Measurements from ENCODE around the gene CIDEC.
A peak's percentile ranks its signal among the peaks of the same experiment; 100 is the strongest.
"Not testable (repeated sequence)": the region's sequence is repeated elsewhere in the genome, so short reads cannot be mapped to it uniquely, and the experiment has no call there.

CIDEC gene

DNA sequence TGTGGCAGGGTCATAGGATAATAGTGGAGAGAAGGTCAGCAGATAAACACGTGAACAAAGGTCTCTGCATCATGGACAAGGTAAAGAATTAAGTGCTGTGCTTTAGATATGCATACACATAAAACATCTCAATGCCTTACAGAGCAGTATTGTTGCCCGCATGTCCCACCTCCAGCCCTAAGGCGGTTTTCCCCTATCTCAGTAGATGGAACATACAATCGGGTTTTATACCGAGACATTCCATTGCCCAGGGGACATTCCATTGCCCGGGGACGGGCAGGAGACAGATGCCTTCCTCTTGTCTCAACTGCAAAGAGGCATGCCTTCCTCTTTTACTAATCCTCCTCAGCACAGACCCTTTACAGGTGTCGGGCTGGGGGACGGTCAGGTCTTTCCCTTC is 32.2 kb downstream of the CIDEC start:
- H3K27me3 ChIP-seq (ENCODE audit: control insufficient read depth, insufficient read depth, low read length); H3K36me3 ChIP-seq (ENCODE audit: control insufficient read depth, insufficient read depth, low read length); H3K4me3 ChIP-seq (ENCODE audit: low read length); H3K9ac ChIP-seq (ENCODE audit: low read length); H3K27ac ChIP-seq (ENCODE audit: low read depth, low read length); H3K4me1 ChIP-seq (ENCODE audit: control insufficient read depth, insufficient read depth, low read length): not testable (repeated sequence)

DNA sequence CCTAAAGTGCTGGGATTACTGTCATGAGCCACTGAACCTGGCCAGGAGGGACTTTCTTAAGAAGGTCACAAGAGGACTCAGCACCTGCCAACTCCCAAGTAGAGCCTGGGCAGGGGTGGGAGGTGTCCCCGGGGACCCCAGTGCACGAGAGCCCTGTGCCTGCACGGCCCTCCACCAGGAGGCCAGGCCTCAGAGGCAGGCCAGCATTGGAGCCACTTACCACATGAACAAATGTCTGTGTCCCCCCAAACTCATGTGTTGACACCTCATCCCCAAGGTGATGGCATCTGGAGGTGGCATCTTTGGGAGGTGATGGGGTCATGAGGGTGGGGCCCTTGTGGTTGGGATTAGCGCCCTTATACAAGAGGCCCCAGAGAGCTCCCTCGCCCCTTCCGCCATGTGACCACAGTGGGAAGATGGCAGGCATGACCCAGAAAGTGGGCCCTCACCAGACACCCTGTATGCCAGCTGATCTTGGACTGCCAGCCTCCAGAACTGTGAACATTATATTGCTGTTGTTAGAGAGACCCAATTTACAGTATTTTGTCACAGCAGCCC is 33.0 kb downstream of the CIDEC start:
- Histone ChIP-seq H3K4me1 (ENCODE audit: control insufficient read depth, insufficient read depth, low read length) (peaks cover 7% of the 10 kb centered on the region), H3K27me3 (ENCODE audit: control insufficient read depth, insufficient read depth, low read length) (no peaks in the 10 kb centered on the region), H3K9ac (ENCODE audit: low read length) (no peak overlapping the region)

DNA sequence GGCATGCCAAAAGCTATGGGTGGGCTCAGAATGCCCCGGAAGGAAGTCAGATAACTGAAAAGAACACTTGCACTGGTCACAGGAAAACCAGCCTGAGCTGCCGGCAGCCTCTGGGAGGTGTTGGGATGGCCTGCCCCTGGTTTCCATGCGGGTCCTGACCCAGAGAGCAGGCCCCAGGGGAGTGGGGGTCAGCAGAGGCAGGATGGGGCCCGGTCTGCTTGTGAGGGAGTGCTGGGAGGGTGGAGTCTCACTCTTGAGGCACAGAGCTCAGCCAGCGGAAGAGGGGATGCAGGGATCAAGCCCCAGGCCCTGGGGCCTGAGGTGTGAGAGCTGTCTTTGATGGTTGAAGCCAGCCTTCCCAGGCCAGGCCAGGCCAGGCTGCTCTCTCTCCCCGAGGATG is 33.8 kb downstream of the CIDEC start:
- Histone ChIP-seq H3K27me3 (ENCODE audit: control insufficient read depth, insufficient read depth, low read length) (no peaks in the 10 kb centered on the region), H3K4me1 (ENCODE audit: control insufficient read depth, insufficient read depth, low read length) (peaks cover 7% of the 10 kb centered on the region), H3K9ac (ENCODE audit: low read length) (no peak overlapping the region), H3K4me3 (ENCODE audit: low read length) (no peak overlapping the region), H3K36me3 (ENCODE audit: control insufficient read depth, insufficient read depth, low read length) (no peaks in the 10 kb centered on the region), H3K27ac (ENCODE audit: low read depth, low read length) (no peak overlapping the region)

More for the DNA sequence above, 33.0 kb downstream of the CIDEC start:
- no peak overlapping the region for H3K4me3 ChIP-seq (ENCODE audit: low read length)
- H3K36me3 ChIP-seq (ENCODE audit: control insufficient read depth, insufficient read depth, low read length), result no peaks in the 10 kb centered on the region
- no peak overlapping the region for H3K27ac ChIP-seq (ENCODE audit: low read depth, low read length)

DNA sequence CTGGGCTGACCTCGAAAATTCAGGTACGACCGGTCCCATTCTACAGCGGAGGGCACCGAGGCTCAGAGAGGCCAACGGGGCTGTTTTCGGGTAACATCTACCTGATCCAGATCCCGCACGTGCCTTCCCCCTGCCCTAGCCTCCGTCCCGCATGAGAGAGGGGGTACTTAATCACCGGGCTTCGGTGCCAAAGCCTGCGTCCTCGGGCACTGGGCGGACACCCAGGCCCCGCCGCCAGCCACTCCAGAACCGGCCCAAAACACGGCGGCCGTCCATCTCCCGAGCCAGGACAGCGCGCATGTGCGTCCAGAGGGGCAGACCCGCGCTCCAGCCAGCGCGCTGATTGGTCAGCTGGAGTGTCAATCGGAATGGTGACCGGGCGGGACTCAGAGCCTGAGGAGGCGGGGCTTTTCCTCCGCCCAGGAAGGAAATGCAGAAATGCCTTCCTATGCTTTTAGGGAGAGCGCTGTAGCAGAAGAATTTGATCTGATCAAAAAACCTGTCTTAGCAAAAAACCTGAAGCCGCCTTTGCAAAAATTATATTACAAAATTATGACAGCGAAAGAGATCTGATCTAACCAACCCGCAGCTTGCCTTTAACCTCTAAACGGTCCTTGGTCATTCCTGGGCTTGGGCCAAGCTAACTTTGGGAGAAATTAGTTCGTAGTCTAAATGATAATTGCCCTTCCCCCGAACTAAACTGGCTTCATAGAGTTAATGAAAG is 36.2 kb downstream of the CIDEC start, which contains the start of gene RPUSD3:
TSS of gene RPUSD3 (minus strand) at position 294 of the 724 bp plus-strand sequence. CDS start at position 276, 18 bp downstream.
- H3K4me1 ChIP-seq (ENCODE audit: control insufficient read depth, insufficient read depth, low read length), result peaks cover 7% of the 10 kb centered on the region

DNA sequence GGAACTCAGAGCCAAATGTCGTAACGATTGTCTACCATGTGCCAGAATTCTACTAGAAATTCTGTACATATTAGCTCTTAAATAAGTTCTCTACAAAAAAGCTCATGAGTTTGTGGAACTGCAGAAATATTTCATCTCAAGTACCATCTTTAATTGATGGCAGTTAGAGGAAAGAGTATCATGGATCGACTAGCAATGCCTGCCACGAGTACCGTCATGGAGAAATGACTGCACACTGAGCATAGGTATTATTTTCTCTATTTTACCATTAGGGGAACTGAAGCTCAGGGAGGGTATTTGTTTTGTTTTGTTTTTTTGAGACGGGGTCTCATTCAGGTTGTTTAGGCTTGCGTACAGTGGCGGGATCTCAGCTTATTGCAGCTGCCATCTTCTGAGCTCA is 39.0 kb downstream of the CIDEC start:
- no peak overlapping the region for H3K9ac ChIP-seq (ENCODE audit: low read length)
- peaks cover 14% of the 10 kb centered on the region for H3K36me3 ChIP-seq (ENCODE audit: control insufficient read depth, insufficient read depth, low read length)

More for the DNA sequence above, 36.2 kb downstream of the CIDEC start, which contains the start of gene RPUSD3:
- Histone ChIP-seq H3K27me3 (ENCODE audit: control insufficient read depth, insufficient read depth, low read length) (no peaks in the 10 kb centered on the region), H3K9ac (ENCODE audit: low read length) (peak within 1 kb of the TSS; percentile 50), H3K27ac (ENCODE audit: low read depth, low read length) (peak within 1 kb of the TSS; percentile 80), H3K36me3 (ENCODE audit: control insufficient read depth, insufficient read depth, low read length) (peaks cover 9% of the 10 kb centered on the region), H3K4me3 (ENCODE audit: low read length) (peak within 1 kb of the TSS; percentile 95)

DNA sequence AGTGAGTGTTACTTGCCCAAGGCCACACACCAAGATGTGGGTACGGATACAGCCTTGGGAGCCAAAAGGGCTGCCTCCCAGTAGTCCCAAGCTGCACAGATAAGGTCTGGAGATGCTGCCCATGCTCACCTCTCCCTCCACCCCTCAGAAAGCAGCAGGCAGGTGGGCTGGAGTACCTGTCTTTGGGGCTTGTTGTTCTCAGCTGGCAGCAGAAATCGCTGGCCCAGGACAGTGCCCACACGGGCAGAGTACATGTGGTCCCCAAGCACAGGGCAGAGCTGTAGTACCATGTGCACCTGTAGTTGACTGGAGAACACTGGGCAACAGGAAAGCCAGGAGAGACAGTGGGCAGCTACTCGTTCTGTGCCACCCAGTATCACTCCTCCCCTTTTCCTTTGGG is 41.2 kb downstream of the CIDEC start:
- Histone ChIP-seq H3K9ac (ENCODE audit: low read length) (no peak overlapping the region), H3K27ac (ENCODE audit: low read depth, low read length) (no peak overlapping the region), H3K36me3 (ENCODE audit: control insufficient read depth, insufficient read depth, low read length) (peaks cover 23% of the 10 kb centered on the region), H3K4me1 (ENCODE audit: control insufficient read depth, insufficient read depth, low read length) (peaks cover 4% of the 10 kb centered on the region), H3K4me3 (ENCODE audit: low read length) (no peak overlapping the region), H3K27me3 (ENCODE audit: control insufficient read depth, insufficient read depth, low read length) (no peaks in the 10 kb centered on the region)

More for the DNA sequence above, 39.0 kb downstream of the CIDEC start:
- Histone ChIP-seq H3K27ac (ENCODE audit: low read depth, low read length) (no peak overlapping the region), H3K4me3 (ENCODE audit: low read length) (no peak overlapping the region), H3K27me3 (ENCODE audit: control insufficient read depth, insufficient read depth, low read length) (no peaks in the 10 kb centered on the region), H3K4me1 (ENCODE audit: control insufficient read depth, insufficient read depth, low read length) (peaks cover 7% of the 10 kb centered on the region)

DNA sequence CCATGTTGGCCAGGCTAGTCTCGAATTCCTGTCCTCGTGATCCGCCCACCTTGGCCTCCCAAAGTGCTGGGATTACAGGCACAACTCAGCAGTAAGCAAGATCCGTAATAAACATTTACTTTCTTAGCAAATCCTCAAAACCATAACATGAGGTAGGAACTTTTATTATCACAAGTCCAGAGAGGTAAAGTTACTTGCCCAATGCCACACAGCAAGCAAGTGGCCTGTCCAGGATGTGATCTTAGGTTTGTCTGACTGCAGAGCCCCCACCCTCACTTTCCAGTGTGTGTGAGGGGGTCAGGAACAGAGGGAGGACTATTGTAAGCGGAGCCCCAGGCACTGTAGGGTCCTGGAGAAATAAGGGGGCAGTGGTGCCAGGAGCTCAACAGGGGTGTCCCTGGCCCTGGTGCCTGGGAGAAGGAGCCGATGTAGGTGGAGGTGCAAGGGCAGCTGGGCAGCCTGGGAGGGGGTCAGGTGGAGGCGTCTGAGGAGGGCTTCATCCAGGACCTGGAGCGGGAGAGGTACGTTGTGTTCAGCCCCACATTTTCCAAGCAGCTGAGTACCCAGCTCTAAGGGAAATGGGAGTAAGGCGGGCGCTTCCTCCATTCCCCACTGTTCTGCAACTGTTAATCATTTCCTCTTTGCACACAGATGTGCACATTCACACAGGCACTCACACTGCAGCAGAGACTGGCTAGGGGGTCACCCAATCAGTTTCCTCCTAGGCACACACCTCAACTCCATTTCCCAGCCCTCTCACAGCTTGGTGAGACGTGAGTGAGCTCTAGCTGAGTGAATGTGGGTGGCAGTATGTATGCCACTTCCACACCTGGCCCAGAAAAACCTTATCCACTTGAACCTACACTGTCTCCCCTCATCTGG is 42.1 kb downstream of the CIDEC start:
- H3K4me3 ChIP-seq (ENCODE audit: low read length), result no peak overlapping the region
- peaks cover 28% of the 10 kb centered on the region for H3K36me3 ChIP-seq (ENCODE audit: control insufficient read depth, insufficient read depth, low read length)
- H3K27ac ChIP-seq (ENCODE audit: low read depth, low read length), result no peak overlapping the region
- H3K27me3 ChIP-seq (ENCODE audit: control insufficient read depth, insufficient read depth, low read length), result no peaks in the 10 kb centered on the region
- H3K4me1 ChIP-seq (ENCODE audit: control insufficient read depth, insufficient read depth, low read length), result peaks cover 4% of the 10 kb centered on the region
- H3K9ac ChIP-seq (ENCODE audit: low read length), result no peak overlapping the region

DNA sequence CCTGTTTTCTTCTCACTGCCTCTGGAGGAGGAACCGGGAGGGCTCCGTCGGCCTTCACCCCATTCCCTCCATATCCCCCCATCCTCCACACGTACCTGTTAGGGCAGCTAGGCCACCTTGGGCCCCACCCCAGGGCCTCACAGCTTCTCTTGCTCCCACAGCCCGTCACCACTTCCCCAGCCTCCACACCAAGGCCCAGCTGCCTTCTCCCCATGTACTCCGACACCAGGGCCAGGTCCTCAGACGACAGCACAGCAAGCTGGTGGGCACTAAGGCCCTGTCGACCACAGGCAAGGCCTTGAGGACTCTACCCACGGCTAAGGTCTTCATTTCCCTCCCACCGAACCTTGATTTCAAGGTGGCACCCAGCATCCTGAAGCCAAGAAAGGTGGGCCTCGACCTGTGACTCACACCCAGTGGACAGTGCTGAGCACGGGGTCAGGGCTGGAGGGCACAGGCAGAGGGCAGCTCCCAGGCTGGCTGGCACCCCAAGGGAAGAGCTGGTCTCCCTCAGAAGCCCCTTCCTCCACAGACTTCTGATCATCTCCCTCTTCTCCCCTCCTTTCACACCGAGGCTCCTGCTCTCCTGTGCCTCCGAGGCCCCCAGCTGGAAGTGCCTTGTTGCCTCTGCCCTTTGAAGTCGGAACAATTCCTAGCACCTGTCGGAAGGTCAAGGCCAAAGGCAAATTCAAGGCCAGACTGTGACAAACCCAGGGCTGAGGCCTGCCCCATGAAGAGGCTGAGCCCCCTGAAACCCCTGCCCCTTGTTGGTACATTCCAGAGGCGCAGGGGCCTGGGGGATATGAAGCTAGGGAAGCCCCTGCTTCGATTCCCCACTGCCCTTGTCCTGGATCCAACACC is 45.3 kb downstream of the CIDEC start:
- H3K27ac ChIP-seq (ENCODE audit: low read depth, low read length), result no peak overlapping the region
- H3K27me3 ChIP-seq (ENCODE audit: control insufficient read depth, insufficient read depth, low read length), result no peaks in the 10 kb centered on the region
- H3K36me3 ChIP-seq (ENCODE audit: control insufficient read depth, insufficient read depth, low read length), result peaks cover 28% of the 10 kb centered on the region
- no peaks in the 10 kb centered on the region for H3K4me1 ChIP-seq (ENCODE audit: control insufficient read depth, insufficient read depth, low read length)
- H3K4me3 ChIP-seq (ENCODE audit: low read length), result no peak overlapping the region
- H3K9ac ChIP-seq (ENCODE audit: low read length), result no peak overlapping the region

DNA sequence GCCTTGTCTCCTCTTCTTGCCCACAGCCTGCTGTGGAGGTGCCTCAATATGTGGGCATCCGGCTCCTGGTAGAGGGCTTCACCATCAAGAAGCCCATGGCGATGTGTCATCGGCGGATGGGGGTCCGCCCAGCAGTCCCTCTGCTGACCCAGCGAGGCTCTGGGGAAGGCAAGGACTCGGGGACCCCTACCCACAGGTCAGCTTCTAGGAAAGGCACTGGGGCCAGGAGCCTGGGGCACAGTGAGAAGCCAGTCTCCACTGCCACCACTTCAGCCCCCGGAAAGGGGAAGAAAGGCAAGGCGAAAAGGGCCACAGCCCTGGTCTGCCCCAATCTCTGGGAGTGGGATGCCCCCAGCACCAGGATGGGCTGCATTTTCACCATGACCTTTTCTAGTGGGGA is 47.0 kb downstream of the CIDEC start:
- Histone ChIP-seq H3K4me1 (ENCODE audit: control insufficient read depth, insufficient read depth, low read length) (no peaks in the 10 kb centered on the region), H3K36me3 (ENCODE audit: control insufficient read depth, insufficient read depth, low read length) (peaks cover 22% of the 10 kb centered on the region), H3K9ac (ENCODE audit: low read length) (no peak overlapping the region), H3K27me3 (ENCODE audit: control insufficient read depth, insufficient read depth, low read length) (no peaks in the 10 kb centered on the region), H3K4me3 (ENCODE audit: low read length) (no peak overlapping the region), H3K27ac (ENCODE audit: low read depth, low read length) (no peak overlapping the region)

DNA sequence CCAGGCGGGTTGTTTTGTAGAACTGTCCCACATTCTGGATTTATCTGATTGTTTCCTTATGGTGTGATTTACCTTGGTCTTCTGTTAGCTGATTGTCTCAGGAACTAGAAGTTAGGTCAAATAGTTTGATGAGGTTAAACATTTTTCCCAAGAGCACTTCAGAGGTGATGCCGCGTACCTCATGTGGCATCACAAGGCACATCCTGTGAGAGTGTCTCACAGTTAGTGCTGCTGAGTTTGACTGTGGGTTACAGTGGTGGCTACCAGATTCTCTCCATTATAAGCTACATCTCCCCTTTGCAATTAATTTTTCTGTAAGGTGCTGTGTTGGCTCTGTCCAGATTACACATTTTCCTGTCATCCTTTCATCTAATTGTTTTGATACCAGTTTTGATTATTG is 48.8 kb downstream of the CIDEC start:
- Histone ChIP-seq H3K27ac (ENCODE audit: low read depth, low read length) (no peak overlapping the region), H3K9ac (ENCODE audit: low read length) (no peak overlapping the region), H3K36me3 (ENCODE audit: control insufficient read depth, insufficient read depth, low read length) (peaks cover 22% of the 10 kb centered on the region)

DNA sequence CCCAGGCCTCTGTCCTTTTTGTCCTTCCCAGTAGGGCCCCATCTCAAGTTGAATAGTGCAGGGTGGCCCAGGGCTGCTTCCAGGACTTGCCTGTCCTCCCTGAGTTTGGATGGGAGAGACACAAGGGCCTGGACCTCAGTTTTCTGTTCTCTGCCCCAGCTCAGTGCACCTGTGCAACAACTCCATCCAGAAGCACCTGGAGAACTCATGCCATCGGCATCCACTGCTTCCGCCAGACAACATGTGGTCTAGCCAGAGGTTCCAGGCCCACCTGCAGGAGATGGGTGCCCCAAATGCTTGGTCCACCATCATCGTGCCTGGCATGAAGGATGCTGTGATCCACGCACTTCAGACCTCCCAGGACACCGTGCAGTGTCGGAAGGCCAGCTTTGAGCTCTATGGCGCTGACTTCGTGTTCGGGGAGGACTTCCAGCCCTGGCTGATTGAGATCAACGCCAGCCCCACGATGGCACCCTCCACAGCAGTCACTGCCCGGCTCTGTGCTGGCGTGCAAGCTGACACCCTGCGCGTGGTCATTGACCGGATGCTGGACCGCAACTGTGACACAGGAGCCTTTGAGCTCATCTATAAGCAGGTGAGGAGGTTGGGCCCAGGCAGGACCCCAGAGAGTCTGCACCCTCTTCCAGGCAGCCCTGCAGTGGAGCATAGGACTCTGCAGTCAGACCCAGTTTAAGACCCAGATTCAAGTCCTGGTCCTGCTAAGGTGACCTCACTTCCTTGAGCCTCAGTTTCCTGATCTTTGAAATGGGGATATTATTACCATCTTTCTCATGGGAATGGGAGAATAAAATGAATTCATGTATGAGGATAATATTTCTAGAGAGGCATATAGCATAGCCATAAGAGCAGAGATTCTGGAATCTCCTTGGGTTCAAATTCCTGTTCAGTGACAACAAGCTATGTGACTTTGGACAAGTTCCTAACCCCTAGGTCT is 51.0 kb downstream of the CIDEC start:
- H3K27me3 ChIP-seq (ENCODE audit: control insufficient read depth, insufficient read depth, low read length), result no peaks in the 10 kb centered on the region
- H3K9ac ChIP-seq (ENCODE audit: low read length), result no peak overlapping the region
- H3K4me3 ChIP-seq (ENCODE audit: low read length), result no peak overlapping the region
- H3K36me3 ChIP-seq (ENCODE audit: control insufficient read depth, insufficient read depth, low read length), result peaks cover 12% of the 10 kb centered on the region
- H3K4me1 ChIP-seq (ENCODE audit: control insufficient read depth, insufficient read depth, low read length), result no peaks in the 10 kb centered on the region
- H3K27ac ChIP-seq (ENCODE audit: low read depth, low read length), result no peak overlapping the region

More for the DNA sequence above, 48.8 kb downstream of the CIDEC start:
- no peaks in the 10 kb centered on the region for H3K27me3 ChIP-seq (ENCODE audit: control insufficient read depth, insufficient read depth, low read length)
- no peaks in the 10 kb centered on the region for H3K4me1 ChIP-seq (ENCODE audit: control insufficient read depth, insufficient read depth, low read length)
- no peak overlapping the region for H3K4me3 ChIP-seq (ENCODE audit: low read length)

Data from rectal smooth muscle tissue (tissue), 1 donor.